WTC11 (cell line): ENCODE measurements around the gene CPLANE1. TPM values are rescaled to one million over a fixed set of nuclear protein-coding genes. Genes with fewer than 3 reads are reported as not detected.

Experiments
- ATAC-seq: fragments of 200-7000 bp; cut with Tn5 transposase; 2 replicates; pipeline ENCODE4 v1.10.0; 2021; ENCODE audit warnings: mild to moderate bottlenecking, moderate library complexity
- CTCF ChIA-PET: fragments of 300-600 bp; sonication (Branson Sonifier 250); formaldehyde crosslinking; loops from one replicate; lab custom pipeline; 2021; ENCODE audit warnings: antibody characterized with exemption; lab: Charles Lee
- POLR2A ChIA-PET: fragments of 350-600 bp; sonication (Branson Sonifier 250); formaldehyde crosslinking; loops from one replicate; lab custom pipeline; 2021; ENCODE audit warnings: antibody characterized with exemption; lab: Charles Lee
- DNase-seq: peaks from one replicate; pipeline ENCODE4 v3.0.0; 2021; ENCODE audit warnings: low spot score
- H3K27ac Mint-ChIP-seq: 2 replicates; pipeline ENCODE4 v1.8.0; 2021; ENCODE audit warnings: mixed read lengths
- H3K27me3 Mint-ChIP-seq: 2 replicates; pipeline ENCODE4 v1.8.0; 2021; ENCODE audit warnings: low read depth, mild to moderate bottlenecking, moderate library complexity, mixed read lengths
- H3K36me3 Mint-ChIP-seq: 2 replicates; pipeline ENCODE4 v1.8.0; 2021; ENCODE audit warnings: mixed read lengths
- H3K4me1 Mint-ChIP-seq: 2 replicates; pipeline ENCODE4 v1.8.0; 2022; ENCODE audit warnings: mixed read lengths
- H3K4me3 Mint-ChIP-seq: 2 replicates; pipeline ENCODE4 v1.8.0; 2021; ENCODE audit warnings: mild to moderate bottlenecking, moderate library complexity, mixed read lengths
- H3K9me3 Mint-ChIP-seq: 2 replicates; pipeline ENCODE4 v1.8.0; 2021; ENCODE audit warnings: mixed read lengths
- ELF4 ChIP-seq: sonication (generic); formaldehyde crosslinking; IDR thresholded peaks from 2 replicates; pipeline ENCODE4 v1.8.1; 2022; ENCODE audit warnings: low read depth, mild to moderate bottlenecking, moderate library complexity, missing genetic modification reagents
- ESRRA ChIP-seq: sonication (generic); formaldehyde crosslinking; IDR thresholded peaks from 2 replicates; pipeline ENCODE4 v1.8.1; 2022; ENCODE audit warnings: mild to moderate bottlenecking, missing genetic modification reagents, borderline replicate concordance
- FOXJ3 ChIP-seq: sonication (generic); formaldehyde crosslinking; IDR thresholded peaks from 2 replicates; pipeline ENCODE4 v1.9.0; 2021; ENCODE audit warnings: missing genetic modification reagents, mild to moderate bottlenecking, borderline replicate concordance
- FOXK1 ChIP-seq: sonication (generic); formaldehyde crosslinking; IDR thresholded peaks from 2 replicates; pipeline ENCODE4 v1.8.0; 2022; ENCODE audit warnings: mild to moderate bottlenecking, moderate library complexity, missing genetic modification reagents
- GTF2I ChIP-seq: fragments of 250-450 bp; sonication (Bioruptor Pico); conservative IDR thresholded peaks from 2 replicates; pipeline ENCODE4 v1.4.0; 2021; ENCODE audit warnings: mild to moderate bottlenecking
- IRF2 ChIP-seq: sonication (generic); formaldehyde crosslinking; IDR thresholded peaks from 2 replicates; pipeline ENCODE4 v1.8.0; 2022; ENCODE audit warnings: low read depth, missing genetic modification reagents, borderline replicate concordance
- JAZF1 ChIP-seq: fragments of 250-450 bp; sonication (Bioruptor Pico); IDR thresholded peaks from 2 replicates; pipeline ENCODE4 v1.9.0; 2021; ENCODE audit warnings: moderate library complexity, mild to moderate bottlenecking, inconsistent platforms
- SOX15 ChIP-seq: fragments of 250-450 bp; sonication (Bioruptor Pico); IDR thresholded peaks from 2 replicates; pipeline ENCODE4 v1.9.0; 2021; ENCODE audit warnings: mild to moderate bottlenecking
- TP53 ChIP-seq: sonication (generic); formaldehyde crosslinking; IDR thresholded peaks from 2 replicates; pipeline ENCODE4 v1.8.1; 2023; ENCODE audit warnings: mild to moderate bottlenecking, missing genetic modification reagents
- total RNA-seq: library from RNA; stranded (reverse); gene quantifications from 3 replicates; pipeline ENCODE4 v1.2.3, GENCODE V29; 2021
- TF ChIP-seq, protein P1 (sequence below): fragments of 250-450 bp; sonication (Bioruptor Pico); IDR thresholded peaks from 2 replicates; pipeline ENCODE4 v1.9.0; 2021; ENCODE audit warnings: moderate library complexity, mild to moderate bottlenecking, inconsistent platforms, borderline replicate concordance
- TF ChIP-seq, protein P2 (sequence below): sonication (generic); formaldehyde crosslinking; IDR thresholded peaks from 2 replicates; pipeline ENCODE4 v1.8.0; 2023; ENCODE audit warnings: mild to moderate bottlenecking, missing genetic modification reagents
- TF ChIP-seq, protein P3 (sequence below): sonication (generic); formaldehyde crosslinking; IDR thresholded peaks from 2 replicates; pipeline ENCODE4 v1.8.0; 2022; ENCODE audit warnings: missing genetic modification reagents
- TF ChIP-seq, protein P4 (sequence below): sonication (generic); formaldehyde crosslinking; IDR thresholded peaks from 2 replicates; pipeline ENCODE4 v1.8.0; 2023; ENCODE audit warnings: missing genetic modification reagents
- TF ChIP-seq, protein P5 (sequence below): sonication (generic); formaldehyde crosslinking; IDR thresholded peaks from 2 replicates; pipeline ENCODE4 v1.8.1; 2023; ENCODE audit warnings: mild to moderate bottlenecking, missing genetic modification reagents
- TF ChIP-seq, protein P6 (sequence below): fragments of 250-450 bp; sonication (Bioruptor Pico); IDR thresholded peaks from 2 replicates; pipeline ENCODE4 v2.1.2; 2022; ENCODE audit warnings: mild to moderate bottlenecking, moderate library complexity

Gene CPLANE1
- total RNA-seq, 1 experiment from 2014 or later = 4.8 TPM

DNA sequence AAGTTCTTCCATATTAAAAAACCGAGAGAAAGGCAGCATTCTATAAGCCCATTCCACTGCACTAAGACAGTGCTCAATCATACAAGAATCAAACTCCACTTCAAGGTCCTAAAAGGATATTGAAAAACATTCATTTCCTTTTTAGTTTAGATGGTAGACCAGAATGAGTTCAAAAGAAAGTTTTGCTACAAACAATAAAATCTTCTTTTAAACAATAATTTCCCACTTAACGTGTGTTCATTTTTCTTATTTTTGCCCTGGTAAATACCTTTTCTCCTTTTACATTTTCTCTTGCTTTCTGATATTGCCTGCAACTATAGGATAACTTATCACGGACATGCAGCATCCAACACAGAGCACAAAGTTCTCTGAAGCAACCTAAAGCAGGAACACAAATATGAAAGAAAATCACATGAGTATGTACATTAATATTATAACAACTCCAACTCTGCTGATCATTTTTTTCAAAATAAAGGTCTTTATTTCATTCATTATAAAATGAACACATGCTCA lies 61.7 kb downstream of the CPLANE1 start (continued):
- no peak for TF ChIP-seq TP53 (CRISPR knock-in tag)

DNA sequence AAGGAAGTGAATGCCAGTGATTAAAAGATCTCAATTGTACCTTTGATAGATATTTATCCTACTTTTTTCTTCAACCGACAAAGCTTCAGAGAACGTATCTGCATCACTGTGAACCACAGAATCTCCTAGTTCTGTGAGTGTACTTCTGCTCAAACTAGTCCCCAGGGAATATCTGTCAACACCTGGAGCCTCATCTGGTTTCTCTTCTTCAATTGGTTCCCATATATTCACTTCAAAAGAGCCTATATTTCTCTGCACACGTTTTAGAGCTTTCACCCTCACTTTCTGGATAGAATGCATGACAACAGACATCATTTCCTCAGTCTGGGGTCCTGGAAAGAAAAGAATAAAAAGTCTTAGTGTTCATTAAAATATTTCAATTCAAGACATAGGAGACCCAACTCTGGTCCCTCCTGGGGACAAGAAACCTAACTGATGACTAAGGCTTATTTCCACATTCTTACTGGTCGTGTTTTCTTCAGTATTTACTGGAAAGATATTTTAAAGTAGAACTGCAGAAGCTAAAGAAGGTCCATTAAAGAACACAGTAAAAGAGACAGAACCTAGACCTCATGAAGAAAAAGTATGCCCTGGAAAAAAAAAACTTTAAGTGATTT lies 64.3 kb downstream of the CPLANE1 start:
- POLR2A ChIA-PET = no interaction called here
- Mint-ChIP-seq H3K36me3 (no peaks in the 10 kb centered on the region), H3K4me1 (no peaks in the 10 kb centered on the region), H3K9me3 (no peaks in the 10 kb centered on the region), H3K4me3 (no peak overlapping the region), H3K27ac (no peak overlapping the region), H3K27me3 (no peaks in the 10 kb centered on the region)
- DNase-seq (no peak), ATAC-seq (no peak)
- TF ChIP-seq SOX15 (CRISPR knock-in tag) (no peak), GTF2I (no peak), FOXJ3 (CRISPR knock-in tag) (no peak), IRF2 (no peak)
- CTCF ChIA-PET = no interaction called here

DNA sequence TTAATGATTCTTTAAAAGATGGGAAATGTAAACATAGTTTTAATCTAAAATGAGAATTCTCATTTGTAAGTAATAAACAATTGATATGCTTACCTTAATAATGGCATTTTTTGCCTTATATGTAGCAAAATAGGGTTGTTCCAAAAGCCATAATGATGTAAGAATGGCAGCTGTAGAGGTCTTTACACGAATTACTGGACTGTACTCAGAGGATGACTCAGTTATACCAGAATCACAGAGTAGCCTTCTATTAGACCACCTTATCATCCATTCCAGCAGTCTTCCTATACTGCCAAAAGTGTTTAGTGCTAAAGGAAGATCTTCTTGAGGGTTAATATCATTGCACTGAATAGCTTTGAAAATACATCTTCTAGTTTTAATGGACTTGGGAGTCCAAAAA lies 66.5 kb downstream of the CPLANE1 start:
- TF ChIP-seq, protein P1, sequence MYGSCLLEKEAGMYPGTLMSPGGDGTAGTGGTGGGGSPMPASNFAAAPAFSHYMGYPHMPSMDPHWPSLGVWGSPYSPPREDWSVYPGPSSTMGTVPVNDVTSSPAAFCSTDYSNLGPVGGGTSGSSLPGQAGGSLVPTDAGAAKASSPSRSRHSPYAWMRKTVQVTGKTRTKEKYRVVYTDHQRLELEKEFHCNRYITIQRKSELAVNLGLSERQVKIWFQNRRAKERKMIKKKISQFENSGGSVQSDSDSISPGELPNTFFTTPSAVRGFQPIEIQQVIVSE (CRISPR knock-in tag) = no peak
- no peak for TF ChIP-seq ELF4 (CRISPR knock-in tag)
- TF ChIP-seq, protein P2, sequence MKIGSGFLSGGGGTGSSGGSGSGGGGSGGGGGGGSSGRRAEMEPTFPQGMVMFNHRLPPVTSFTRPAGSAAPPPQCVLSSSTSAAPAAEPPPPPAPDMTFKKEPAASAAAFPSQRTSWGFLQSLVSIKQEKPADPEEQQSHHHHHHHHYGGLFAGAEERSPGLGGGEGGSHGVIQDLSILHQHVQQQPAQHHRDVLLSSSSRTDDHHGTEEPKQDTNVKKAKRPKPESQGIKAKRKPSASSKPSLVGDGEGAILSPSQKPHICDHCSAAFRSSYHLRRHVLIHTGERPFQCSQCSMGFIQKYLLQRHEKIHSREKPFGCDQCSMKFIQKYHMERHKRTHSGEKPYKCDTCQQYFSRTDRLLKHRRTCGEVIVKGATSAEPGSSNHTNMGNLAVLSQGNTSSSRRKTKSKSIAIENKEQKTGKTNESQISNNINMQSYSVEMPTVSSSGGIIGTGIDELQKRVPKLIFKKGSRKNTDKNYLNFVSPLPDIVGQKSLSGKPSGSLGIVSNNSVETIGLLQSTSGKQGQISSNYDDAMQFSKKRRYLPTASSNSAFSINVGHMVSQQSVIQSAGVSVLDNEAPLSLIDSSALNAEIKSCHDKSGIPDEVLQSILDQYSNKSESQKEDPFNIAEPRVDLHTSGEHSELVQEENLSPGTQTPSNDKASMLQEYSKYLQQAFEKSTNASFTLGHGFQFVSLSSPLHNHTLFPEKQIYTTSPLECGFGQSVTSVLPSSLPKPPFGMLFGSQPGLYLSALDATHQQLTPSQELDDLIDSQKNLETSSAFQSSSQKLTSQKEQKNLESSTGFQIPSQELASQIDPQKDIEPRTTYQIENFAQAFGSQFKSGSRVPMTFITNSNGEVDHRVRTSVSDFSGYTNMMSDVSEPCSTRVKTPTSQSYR = no peak
- TF ChIP-seq, all 79 proteins: peak for 0
- H3K9me3 Mint-ChIP-seq = no peaks in the 10 kb centered on the region
- no peaks in the 10 kb centered on the region for H3K4me1 Mint-ChIP-seq
- no peak for DNase-seq
- H3K27ac Mint-ChIP-seq = no peak overlapping the region
- ChIA-PET POLR2A (no interaction called here), CTCF (no interaction called here)
- H3K36me3 Mint-ChIP-seq = peaks cover 2% of the 10 kb centered on the region; the same call in 1 of the 2 replicates
- H3K27me3 Mint-ChIP-seq = no peaks in the 10 kb centered on the region
- no peak for ATAC-seq
- no peak overlapping the region for H3K4me3 Mint-ChIP-seq

DNA sequence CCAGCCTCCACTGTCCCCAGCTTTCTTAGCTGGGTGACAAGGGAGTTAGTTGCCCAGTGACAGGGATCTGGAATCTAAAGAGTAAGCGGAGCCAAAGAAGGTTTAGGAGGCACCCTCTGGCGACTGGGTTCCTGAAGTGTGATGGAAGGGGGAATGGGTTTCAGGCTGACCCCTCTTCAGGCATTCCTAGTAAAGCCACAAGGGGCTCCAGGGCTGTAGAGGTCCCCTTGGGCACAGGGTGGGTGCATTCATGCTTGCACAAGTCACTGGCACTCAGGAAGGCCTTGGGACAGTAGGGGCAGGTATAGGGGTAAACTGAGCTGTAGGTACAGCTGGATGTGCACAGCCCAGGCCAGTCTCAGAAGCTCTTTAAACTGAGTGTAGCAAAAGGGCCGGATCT lies 74.2 kb downstream of the CPLANE1 start:
- no peak overlapping the region for H3K4me3 Mint-ChIP-seq
- H3K9me3 Mint-ChIP-seq = no peaks in the 10 kb centered on the region
- ChIA-PET CTCF (no interaction called here), POLR2A (no interaction called here)
- H3K27ac Mint-ChIP-seq = no peak overlapping the region
- DNase-seq = peak; percentile 14
- peaks cover 4% of the 10 kb centered on the region; the same call in 1 of the 2 replicates for H3K36me3 Mint-ChIP-seq
- peak; percentile 83 for ATAC-seq
- no peaks in the 10 kb centered on the region for H3K4me1 Mint-ChIP-seq
- no peaks in the 10 kb centered on the region for H3K27me3 Mint-ChIP-seq
- TF ChIP-seq, protein P3, sequence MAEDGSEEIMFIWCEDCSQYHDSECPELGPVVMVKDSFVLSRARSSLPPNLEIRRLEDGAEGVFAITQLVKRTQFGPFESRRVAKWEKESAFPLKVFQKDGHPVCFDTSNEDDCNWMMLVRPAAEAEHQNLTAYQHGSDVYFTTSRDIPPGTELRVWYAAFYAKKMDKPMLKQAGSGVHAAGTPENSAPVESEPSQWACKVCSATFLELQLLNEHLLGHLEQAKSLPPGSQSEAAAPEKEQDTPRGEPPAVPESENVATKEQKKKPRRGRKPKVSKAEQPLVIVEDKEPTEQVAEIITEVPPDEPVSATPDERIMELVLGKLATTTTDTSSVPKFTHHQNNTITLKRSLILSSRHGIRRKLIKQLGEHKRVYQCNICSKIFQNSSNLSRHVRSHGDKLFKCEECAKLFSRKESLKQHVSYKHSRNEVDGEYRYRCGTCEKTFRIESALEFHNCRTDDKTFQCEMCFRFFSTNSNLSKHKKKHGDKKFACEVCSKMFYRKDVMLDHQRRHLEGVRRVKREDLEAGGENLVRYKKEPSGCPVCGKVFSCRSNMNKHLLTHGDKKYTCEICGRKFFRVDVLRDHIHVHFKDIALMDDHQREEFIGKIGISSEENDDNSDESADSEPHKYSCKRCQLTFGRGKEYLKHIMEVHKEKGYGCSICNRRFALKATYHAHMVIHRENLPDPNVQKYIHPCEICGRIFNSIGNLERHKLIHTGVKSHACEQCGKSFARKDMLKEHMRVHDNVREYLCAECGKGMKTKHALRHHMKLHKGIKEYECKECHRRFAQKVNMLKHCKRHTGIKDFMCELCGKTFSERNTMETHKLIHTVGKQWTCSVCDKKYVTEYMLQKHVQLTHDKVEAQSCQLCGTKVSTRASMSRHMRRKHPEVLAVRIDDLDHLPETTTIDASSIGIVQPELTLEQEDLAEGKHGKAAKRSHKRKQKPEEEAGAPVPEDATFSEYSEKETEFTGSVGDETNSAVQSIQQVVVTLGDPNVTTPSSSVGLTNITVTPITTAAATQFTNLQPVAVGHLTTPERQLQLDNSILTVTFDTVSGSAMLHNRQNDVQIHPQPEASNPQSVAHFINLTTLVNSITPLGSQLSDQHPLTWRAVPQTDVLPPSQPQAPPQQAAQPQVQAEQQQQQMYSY = no peak
- TF ChIP-seq JAZF1 (CRISPR knock-in tag) = no peak
- TF ChIP-seq, protein P4, sequence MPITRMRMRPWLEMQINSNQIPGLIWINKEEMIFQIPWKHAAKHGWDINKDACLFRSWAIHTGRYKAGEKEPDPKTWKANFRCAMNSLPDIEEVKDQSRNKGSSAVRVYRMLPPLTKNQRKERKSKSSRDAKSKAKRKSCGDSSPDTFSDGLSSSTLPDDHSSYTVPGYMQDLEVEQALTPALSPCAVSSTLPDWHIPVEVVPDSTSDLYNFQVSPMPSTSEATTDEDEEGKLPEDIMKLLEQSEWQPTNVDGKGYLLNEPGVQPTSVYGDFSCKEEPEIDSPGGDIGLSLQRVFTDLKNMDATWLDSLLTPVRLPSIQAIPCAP (CRISPR knock-in tag) = no peak
- no peak for TF ChIP-seq FOXK1 (CRISPR knock-in tag)
- TF ChIP-seq IRF2 = no peak
- TF ChIP-seq, protein P5, sequence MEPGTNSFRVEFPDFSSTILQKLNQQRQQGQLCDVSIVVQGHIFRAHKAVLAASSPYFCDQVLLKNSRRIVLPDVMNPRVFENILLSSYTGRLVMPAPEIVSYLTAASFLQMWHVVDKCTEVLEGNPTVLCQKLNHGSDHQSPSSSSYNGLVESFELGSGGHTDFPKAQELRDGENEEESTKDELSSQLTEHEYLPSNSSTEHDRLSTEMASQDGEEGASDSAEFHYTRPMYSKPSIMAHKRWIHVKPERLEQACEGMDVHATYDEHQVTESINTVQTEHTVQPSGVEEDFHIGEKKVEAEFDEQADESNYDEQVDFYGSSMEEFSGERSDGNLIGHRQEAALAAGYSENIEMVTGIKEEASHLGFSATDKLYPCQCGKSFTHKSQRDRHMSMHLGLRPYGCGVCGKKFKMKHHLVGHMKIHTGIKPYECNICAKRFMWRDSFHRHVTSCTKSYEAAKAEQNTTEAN (CRISPR knock-in tag) = no peak
- TF ChIP-seq, protein P6, sequence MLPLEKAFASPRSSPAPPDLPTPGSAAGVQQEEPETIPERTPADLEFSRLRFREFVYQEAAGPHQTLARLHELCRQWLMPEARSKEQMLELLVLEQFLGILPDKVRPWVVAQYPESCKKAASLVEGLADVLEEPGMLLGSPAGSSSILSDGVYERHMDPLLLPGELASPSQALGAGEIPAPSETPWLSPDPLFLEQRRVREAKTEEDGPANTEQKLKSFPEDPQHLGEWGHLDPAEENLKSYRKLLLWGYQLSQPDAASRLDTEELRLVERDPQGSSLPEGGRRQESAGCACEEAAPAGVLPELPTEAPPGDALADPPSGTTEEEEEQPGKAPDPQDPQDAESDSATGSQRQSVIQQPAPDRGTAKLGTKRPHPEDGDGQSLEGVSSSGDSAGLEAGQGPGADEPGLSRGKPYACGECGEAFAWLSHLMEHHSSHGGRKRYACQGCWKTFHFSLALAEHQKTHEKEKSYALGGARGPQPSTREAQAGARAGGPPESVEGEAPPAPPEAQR (CRISPR knock-in tag) = no peak
- TF ChIP-seq ESRRA (CRISPR knock-in tag) = no peak
